SK-N-SH treated with all-trans-retinoic acid at 6 μM for 48 hours (cell line): ENCODE results near the gene ITPR2.

Source experiments
- ARNTL ChIP-seq: fragments of 450-650 bp; formaldehyde crosslinking; IDR thresholded peaks from 2 replicates; pipeline ENCODE4 v1.5.0; 2020; ENCODE audit warnings: low read depth, mild to moderate bottlenecking, moderate library complexity, borderline replicate concordance
- PPARA ChIP-seq: fragments of 250-450 bp; sonication (Bioruptor Pico); IDR thresholded peaks from 2 replicates; pipeline ENCODE4 v1.5.0; 2020; ENCODE audit warnings: mild to moderate bottlenecking, borderline replicate concordance
- RARB ChIP-seq: fragments of 250-450 bp; sonication (Bioruptor Pico); IDR thresholded peaks from 2 replicates; pipeline ENCODE4 v1.8.0; 2021; ENCODE audit warnings: mild to moderate bottlenecking, moderate library complexity
- TCF4 ChIP-seq: fragments of 250-450 bp; sonication (Bioruptor Pico); IDR thresholded peaks from 2 replicates; pipeline ENCODE4 v1.8.0; 2021; ENCODE audit warnings: mild to moderate bottlenecking, moderate library complexity, borderline replicate concordance
- TOX ChIP-seq: fragments of 250-450 bp; sonication (Bioruptor Pico); IDR thresholded peaks from 2 replicates; pipeline ENCODE4 v1.8.0; 2021; ENCODE audit warnings: mild to moderate bottlenecking, moderate library complexity, borderline replicate concordance
- ZC3H10 ChIP-seq: fragments of 250-450 bp; sonication (Bioruptor Pico); IDR thresholded peaks from 2 replicates; pipeline ENCODE4 v1.5.1; 2021; ENCODE audit warnings: mild to moderate bottlenecking, moderate library complexity
- ZNF565 ChIP-seq: fragments of 450-650 bp; formaldehyde crosslinking; conservative IDR thresholded peaks from 2 replicates; pipeline ENCODE4 v1.5.0; 2020; ENCODE audit warnings: low read depth, mild to moderate bottlenecking, moderate library complexity
- ZNF70 ChIP-seq: fragments of 450-650 bp; formaldehyde crosslinking; IDR thresholded peaks from 2 replicates; pipeline ENCODE4 v1.5.0; 2020; ENCODE audit warnings: mild to moderate bottlenecking, moderate library complexity
- TF ChIP-seq, protein P1 (sequence below): fragments of 250-450 bp; sonication (Bioruptor Pico); IDR thresholded peaks from 2 replicates; pipeline ENCODE4 v1.5.1; 2021; ENCODE audit warnings: mild to moderate bottlenecking, moderate library complexity
- TF ChIP-seq, protein P2 (sequence below): fragments of 250-450 bp; sonication (Bioruptor Pico); IDR thresholded peaks from 2 replicates; pipeline ENCODE4 v1.5.0; 2020; ENCODE audit warnings: mild to moderate bottlenecking, moderate library complexity
- TF ChIP-seq, protein P3 (sequence below): fragments of 250-450 bp; sonication (Bioruptor Pico); IDR thresholded peaks from 2 replicates; pipeline ENCODE4 v1.8.0; 2020; ENCODE audit warnings: mild to moderate bottlenecking, moderate library complexity, borderline replicate concordance

DNA sequence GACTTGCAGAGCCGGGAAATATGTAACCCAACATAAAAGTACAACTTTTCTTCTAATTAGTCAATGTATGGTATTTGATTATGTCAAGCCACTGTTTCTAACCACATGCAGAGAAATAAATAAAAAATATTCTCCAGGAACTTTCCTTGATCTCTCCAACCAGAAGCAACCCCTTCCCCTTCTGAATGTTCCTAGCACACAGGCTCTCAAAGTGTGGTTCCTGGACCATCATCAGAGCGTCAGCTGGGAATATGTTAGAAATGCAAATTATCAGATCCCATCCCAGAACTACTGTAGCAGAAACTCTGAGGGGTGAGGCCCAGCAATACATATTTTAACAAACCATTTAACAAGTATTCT, 21.0 kb upstream of the ITPR2 start:
- no peak for TF ChIP-seq ZC3H10 (CRISPR knock-in tag)
- TF ChIP-seq PPARA (CRISPR knock-in tag): no peak
- no peak for TF ChIP-seq TOX (CRISPR knock-in tag)
- TF ChIP-seq ZNF70 (CRISPR knock-in tag): no peak
- no peak for TF ChIP-seq ZNF565
- TF ChIP-seq, protein P1, sequence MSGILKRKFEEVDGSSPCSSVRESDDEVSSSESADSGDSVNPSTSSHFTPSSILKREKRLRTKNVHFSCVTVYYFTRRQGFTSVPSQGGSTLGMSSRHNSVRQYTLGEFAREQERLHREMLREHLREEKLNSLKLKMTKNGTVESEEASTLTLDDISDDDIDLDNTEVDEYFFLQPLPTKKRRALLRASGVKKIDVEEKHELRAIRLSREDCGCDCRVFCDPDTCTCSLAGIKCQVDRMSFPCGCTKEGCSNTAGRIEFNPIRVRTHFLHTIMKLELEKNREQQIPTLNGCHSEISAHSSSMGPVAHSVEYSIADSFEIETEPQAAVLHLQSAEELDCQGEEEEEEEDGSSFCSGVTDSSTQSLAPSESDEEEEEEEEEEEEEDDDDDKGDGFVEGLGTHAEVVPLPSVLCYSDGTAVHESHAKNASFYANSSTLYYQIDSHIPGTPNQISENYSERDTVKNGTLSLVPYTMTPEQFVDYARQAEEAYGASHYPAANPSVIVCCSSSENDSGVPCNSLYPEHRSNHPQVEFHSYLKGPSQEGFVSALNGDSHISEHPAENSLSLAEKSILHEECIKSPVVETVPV (CRISPR knock-in tag): no peak
- TF ChIP-seq RARB (CRISPR knock-in tag): no peak
- TF ChIP-seq, protein P2, sequence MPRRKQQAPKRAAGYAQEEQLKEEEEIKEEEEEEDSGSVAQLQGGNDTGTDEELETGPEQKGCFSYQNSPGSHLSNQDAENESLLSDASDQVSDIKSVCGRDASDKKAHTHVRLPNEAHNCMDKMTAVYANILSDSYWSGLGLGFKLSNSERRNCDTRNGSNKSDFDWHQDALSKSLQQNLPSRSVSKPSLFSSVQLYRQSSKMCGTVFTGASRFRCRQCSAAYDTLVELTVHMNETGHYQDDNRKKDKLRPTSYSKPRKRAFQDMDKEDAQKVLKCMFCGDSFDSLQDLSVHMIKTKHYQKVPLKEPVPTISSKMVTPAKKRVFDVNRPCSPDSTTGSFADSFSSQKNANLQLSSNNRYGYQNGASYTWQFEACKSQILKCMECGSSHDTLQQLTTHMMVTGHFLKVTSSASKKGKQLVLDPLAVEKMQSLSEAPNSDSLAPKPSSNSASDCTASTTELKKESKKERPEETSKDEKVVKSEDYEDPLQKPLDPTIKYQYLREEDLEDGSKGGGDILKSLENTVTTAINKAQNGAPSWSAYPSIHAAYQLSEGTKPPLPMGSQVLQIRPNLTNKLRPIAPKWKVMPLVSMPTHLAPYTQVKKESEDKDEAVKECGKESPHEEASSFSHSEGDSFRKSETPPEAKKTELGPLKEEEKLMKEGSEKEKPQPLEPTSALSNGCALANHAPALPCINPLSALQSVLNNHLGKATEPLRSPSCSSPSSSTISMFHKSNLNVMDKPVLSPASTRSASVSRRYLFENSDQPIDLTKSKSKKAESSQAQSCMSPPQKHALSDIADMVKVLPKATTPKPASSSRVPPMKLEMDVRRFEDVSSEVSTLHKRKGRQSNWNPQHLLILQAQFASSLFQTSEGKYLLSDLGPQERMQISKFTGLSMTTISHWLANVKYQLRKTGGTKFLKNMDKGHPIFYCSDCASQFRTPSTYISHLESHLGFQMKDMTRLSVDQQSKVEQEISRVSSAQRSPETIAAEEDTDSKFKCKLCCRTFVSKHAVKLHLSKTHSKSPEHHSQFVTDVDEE (CRISPR knock-in tag): no peak
- TF ChIP-seq, protein P3, sequence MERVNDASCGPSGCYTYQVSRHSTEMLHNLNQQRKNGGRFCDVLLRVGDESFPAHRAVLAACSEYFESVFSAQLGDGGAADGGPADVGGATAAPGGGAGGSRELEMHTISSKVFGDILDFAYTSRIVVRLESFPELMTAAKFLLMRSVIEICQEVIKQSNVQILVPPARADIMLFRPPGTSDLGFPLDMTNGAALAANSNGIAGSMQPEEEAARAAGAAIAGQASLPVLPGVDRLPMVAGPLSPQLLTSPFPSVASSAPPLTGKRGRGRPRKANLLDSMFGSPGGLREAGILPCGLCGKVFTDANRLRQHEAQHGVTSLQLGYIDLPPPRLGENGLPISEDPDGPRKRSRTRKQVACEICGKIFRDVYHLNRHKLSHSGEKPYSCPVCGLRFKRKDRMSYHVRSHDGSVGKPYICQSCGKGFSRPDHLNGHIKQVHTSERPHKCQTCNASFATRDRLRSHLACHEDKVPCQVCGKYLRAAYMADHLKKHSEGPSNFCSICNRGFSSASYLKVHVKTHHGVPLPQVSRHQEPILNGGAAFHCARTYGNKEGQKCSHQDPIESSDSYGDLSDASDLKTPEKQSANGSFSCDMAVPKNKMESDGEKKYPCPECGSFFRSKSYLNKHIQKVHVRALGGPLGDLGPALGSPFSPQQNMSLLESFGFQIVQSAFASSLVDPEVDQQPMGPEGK (CRISPR knock-in tag): no peak
- no peak for TF ChIP-seq ARNTL
- TF ChIP-seq TCF4: no peak
